Measurements from ENCODE around the gene TARS2.

Gene TARS2

DNA sequence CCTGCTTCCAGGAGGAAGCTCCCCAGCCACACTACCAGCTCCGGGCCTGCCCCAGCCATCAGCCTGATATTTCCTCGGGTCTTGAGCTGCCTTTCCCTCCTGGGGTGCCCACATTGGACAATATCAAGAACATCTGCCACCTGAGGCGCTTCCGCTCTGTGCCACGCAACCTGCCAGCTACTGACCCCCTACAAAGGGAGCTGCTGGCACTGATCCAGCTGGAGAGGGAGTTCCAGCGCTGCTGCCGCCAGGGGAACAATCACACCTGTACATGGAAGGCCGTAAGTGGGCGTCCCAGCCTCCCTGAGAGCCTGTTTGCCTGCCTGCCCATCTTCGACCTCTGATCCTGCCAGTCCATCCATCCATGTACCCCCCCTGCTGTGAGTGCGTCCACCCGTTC, 24.3 kb downstream of the TARS2 start:
- DNase-seq: no peak

DNA sequence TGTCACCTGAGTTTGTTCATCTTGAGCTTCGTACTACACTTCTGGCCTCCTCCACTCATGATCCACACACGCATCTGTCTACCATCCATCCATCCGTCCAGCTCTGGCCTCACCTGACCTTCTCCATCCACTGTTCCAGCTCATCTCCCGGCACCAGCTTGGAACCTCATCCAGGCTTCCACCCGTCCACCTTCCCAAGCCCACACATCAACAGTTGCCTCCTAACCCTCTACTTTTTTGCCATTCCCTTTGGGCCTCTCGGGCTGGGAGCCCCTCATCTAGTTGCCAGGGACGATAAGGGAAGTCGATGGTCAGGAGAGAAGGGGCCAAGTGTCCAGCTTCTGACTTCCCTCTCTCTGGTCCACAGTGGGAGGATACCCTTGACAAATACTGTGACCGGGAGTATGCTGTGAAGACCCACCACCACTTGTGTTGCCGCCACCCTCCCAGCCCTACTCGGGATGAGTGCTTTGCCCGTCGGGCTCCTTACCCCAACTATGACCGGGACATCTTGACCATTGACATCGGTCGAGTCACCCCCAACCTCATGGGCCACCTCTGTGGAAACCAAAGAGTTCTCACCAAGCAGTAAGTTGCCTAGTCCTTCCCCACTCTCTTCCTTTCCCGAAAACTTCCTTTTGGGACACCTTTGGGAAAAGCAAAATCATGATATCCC, 24.9 kb downstream of the TARS2 start:
- no peak for DNase-seq

DNA sequence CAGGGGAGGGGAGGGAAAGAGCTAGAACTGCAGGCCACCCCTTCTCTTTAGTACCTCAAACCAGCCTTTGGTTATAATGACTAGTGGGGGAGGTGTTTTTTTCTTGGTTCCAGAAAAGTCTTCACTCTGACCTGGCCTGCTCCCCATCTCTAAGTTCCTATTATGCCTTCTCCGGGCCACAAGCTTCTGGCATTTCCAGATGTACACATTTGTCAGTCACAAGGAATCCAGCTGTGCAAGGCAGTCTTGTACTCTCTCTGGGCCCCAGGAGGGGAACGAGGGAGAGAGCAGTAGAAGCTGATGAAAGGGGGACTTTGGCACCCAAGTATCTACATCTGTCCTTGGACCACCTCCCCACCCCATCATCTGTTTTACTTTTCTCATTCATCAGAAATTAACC, 25.6 kb downstream of the TARS2 start:
- DNase-seq: no peak

DNA sequence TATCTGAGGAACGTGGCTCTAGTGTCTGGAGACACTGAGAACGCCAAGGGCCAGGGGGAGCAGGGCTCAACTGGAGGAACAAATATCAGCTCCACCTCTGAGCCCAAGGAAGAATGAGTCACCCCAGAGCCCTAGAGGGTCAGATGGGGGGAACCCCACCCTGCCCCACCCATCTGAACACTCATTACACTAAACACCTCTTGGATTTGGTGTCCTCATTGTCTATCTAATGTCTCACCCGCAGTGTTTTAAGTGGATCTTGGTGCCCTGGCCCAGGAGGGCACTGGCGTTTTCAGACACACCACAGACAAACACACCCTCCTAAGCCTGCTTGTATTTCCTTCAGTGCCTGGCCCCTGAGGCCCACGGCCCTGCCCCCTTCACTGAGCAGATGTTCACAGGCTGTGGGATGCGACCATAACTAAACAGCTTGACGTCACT, 26.2 kb downstream of the TARS2 start:
- DNase-seq: peak; percentile 33

DNA sequence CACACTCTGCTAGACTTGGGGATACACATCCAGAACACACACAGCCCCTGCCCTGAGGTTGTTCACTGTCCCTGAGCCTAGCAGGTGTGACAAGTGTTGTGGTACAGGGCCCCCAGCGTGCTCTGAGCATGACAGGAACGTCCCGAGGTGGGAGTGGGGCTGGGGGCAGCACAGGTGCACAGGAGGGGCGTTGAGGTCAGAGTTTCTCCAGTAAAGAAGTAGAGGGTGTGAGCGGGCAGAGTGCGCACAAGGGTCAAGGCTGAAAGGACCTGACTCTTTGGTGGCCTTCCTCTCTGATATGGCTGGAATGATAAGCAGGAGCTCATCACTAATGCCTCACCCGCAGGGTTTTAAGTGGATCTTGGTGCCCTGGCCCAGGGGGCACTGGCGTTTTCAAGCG, 27.0 kb downstream of the TARS2 start:
- no peak for DNase-seq

DNA sequence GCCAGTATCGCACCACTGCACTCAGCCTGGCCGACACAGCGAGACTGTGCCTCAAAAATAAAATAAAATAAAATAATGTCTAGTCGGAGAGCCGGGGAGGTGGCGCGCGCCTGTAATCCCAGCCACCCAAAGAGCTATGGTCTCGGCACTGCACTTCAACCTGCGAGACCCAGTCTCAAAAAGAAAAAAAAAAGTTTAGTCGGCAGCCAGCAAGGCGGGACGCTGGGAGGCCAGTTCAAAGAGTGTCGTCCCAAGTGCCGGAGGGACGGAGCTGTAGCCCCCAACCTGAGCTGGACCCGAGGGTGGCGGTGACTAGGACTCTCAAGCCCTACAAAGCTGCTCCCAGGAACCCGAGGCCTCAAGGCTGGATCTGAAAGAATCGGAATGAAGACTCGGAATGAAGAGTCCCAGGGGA, 27.7 kb downstream of the TARS2 start:
- DNase-seq: no peak

DNA sequence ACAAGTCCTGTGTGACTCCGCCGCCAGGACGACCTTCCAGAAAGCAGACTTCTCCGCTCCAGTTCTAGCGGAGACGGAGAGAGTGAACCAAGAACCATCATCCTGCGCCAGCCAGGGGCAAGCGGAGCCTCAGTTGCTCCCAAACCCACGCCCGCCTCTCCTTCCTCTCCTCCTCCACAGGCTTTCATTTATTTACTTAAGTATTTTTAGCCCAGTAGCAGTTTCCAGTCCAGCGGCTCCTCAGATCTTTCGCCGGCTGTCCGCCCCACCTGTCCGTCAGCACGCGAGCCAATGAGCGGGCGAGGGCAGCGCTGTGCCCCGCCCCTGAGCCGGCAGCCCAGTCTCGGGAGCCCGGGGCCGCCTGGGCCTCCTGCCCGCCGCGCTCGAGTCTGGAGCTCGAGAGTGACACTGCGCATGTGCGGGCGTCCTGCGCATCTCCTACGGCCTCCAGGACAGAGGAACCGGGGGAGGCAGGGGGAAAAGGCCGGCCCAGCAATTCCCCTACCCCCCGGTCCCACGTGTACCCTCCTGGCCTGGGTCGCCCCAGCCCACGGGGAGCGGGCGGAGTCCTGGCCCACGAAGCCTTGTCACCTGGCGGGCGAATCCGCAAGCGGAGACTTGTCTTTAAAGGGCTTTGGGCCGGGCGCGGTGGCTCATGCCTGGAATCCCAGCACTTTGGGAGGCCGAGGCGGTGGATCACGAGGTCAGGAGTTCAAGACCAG, 28.3 kb downstream of the TARS2 start, which contains the start of gene FALEC:
TSS of gene FALEC (plus strand) at position 425 of the 722 bp plus-strand sequence.
- DNase-seq: peak; percentile 98

DNA sequence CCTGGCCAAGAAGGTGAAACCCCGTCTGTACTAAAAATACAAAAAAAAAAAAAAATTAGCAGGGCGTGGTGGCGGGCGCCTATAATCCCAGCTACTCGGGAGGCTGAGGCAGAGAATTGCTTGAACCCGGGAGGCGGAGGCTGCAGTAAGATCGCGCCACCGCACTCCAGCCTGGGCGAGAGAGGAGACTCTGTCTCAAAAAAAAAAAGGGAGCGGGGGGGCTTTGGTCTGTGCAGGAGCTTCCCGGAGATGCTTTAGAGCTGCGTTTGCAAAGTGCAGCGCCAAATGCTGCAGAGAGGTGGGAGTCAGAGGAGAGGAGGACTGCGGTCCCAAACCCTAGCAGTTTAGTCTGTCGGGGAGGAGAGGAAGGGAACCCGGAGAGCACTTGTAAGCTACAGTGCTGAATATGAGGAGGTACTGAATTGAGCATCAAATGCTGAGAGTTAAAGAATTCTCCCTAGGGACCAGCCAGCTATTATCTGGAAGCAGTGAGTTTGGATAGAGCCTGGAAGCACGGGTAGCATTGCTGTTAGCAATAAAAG, 28.9 kb downstream of the TARS2 start:
- DNase-seq: peak; percentile 31

DNA sequence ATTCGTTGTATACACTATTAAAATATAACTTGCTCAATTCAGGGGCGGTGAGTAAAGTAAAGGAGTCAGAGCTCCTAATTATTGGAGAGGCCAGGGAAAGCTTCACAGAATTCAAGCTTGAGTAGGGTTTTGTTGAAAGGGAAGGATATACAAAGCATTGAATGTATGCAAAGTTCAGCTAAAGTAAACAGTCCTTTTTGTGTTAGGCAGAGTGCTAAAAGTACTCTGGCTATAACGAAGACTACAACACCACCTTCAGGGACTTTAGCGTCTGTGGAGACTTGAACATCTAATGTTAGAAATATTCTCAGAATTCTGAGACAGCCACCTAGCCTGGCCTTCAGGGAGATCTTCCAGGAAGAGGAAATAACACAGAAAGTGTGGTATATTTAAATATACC, 29.4 kb downstream of the TARS2 start:
- DNase-seq: peak; percentile 24

DNA sequence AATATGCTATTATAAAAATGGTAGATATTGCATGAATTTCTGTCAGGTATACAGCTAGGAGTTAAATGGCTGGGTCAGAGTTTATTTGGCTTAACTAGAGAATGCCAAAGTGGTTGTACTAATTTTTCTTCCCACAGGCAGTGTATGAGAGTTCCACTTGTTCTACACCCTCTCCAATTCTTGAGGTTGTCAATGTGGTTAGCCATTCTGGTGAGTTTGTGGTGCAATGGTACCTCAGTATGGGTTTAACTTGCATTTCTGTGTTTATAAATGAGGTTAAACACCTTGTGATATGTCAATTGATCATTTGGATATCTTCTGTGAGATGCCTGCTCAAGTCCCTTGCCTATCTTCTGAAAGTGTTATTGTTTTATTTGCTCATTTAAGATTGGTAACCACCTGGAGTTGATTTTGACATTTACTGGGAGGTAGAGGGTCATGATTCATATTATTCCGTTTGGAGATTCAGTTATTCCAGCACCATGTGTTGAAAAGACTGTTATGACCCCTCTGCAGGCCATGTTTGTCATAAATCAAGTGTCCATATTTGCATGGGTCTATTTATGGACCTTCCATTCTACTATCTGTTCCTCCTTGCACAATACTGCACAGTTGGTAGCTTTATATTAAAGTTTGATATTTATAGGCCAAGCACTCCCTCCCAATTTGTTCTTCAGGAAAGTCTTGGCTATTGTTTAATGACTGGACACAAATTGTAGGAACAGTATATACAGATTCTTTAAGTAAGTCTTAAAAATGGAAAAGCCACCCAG, 34.2 kb downstream of the TARS2 start:
- DNase-seq: no peak

DNA sequence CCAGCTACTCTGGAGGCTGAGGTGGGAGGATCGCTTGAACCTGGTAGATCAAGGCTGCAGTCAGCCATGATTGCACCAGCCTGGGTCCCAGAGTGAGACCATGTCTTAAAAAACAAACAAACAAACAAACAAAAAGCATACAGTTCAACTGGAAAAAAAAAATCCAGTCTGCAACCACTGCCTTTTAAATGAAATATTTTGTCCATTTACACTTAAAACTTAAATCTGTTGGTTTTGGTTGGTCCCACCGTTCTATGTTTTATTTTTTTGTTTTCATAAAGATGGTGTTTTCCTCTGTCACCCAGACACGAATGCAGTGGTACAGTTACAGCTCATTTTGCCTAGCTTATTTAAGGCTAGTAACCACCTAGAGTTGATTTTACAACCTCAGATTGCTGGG, 38.1 kb downstream of the TARS2 start:
- DNase-seq: no peak

DNA sequence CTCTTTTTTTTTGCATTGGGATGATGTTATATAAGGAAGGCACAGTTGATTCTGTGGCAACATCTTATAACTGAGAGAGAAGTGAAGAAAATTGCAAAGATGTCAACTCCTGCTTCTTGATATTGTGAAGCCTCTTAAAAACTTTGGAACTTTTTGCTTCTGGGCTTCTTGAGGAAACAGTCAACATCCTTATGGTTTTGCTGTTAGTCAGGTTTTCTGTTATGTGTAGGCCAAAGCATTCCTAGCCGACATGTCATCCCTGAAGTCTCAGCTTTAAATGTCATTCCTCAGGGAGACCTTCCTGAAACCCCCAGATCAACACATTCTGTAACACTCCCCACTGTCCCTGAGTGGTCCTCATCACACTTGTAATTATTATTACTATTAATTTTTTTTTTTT, 41.0 kb downstream of the TARS2 start:
- DNase-seq: no peak

DNA sequence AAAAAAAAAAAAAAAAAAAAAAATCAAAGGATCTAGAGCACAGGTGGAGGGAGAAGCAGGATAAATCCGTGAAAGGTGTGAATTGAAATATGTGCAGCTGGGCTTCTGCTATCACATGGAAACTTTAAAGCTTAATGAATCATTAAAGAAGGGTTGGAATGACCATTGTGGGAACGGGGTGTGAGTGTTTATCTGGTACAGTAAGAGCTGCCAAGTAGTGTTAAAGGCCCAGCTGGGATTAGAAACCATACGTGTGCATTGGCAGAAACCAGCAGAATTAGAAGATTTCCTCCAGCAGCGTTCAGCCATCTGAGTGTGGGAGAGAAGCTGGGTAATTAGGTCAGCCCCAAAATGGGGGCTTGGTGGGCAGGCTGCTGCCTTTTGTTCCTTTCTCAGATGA, 41.8 kb downstream of the TARS2 start:
- DNase-seq: no peak

DNA sequence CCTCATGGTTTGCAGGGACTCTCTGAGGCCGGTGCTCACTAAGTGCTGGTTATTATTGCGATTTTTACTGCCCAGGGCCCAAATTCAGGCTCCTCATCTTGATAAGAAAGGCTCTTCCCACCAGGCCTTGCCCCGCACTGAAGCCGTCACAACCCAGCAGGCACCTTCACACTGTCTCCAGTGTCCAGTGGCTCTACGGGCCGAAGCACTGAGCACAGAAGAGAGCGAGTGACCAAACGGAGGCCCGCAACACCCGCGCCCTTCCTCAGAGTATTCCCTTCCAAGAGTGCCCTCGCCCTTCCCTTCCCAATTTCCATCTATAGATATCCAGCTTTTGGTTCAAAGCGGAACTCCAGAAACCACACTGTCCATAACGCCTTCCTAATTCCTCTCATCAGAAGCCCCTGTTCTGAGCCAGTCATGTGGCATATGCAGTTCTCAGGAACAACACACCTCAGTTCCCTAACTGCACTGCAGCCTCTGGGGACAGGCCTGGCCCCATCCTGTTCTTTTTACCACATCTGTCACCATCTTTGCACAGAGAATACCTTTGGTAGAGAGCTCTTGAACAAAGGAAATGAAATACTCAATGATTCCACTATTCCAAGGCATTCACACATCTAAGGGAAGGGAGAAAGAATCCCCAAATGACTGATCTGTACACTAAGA, 43.4 kb downstream of the TARS2 start:
- DNase-seq: no peak

DNA sequence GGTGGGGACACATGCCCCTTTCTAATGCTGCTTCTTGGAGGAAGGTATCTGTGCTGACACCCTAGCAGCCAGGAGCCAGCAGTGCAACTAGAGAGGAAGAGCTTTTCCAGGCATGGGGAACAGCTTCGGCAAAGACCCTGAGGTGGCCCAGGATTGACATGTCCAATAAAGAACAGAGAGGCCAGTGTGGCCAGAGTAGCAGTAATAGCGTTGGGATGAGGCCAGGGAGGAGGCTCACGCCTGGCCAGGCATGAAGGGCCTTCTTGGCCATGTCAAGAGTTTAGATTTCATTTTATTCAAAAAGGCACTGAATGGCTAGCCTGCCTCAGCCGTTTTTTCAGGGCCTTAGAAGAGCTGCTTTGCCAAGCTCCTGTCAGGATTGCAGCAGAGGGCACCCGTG, 45.6 kb downstream of the TARS2 start:
- no peak for DNase-seq

DNA sequence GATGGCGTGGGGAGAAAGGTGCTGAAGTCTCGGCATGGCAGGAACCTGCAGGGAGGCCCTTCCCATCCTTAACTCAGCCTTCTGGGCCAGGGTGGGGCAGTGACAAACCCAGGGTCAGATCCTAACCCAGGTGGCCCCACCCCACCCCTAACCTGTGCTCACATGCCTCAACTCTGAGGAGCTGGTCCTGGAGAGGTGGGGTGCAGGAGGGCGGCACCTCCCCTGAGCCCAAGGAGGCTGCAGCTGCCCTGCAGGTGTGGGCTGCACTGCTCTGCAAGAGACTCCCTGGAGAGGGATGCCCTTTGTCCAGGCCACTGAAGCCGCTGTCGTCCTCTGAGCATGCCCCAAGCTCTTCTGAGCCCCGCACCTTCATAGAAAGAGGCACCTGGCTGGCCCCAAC, 46.8 kb downstream of the TARS2 start:
- DNase-seq: no peak

DNA sequence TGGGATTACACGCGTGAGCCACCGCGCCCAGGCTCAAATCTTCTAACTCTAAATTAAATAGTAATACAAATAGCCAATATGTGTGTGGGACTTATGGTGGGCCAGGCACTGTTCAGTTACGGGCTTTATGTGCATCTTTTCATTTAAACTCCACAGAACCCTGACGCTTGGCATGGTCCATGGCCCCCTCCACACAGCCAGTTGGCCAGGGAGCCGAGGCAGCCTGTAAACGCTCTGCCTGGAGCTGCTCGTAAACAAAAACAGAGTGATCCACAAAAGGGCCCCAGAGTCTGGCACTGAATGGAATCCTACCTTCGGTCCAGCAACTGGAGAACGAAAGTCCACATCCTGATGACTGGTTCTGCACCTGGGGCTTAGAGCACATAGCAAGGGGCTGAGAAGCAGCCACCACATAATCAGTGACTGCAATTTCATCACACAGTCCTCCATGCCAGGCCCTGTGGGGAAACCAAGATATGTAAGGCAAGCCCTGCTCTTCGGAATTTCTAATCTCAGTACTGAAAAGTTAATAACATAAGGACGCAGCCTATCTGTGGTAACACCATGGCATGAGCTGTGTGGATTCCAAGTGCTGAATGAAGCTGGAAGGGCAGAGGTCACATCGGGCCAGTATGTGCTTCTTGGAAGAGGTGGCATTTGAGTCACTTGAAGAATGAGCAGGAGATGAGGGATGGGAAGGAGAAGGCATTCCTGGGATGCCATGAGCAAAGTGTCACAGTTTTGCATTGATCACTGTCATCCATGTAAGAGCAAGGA, 48.5 kb downstream of the TARS2 start:
- DNase-seq: no peak

DNA sequence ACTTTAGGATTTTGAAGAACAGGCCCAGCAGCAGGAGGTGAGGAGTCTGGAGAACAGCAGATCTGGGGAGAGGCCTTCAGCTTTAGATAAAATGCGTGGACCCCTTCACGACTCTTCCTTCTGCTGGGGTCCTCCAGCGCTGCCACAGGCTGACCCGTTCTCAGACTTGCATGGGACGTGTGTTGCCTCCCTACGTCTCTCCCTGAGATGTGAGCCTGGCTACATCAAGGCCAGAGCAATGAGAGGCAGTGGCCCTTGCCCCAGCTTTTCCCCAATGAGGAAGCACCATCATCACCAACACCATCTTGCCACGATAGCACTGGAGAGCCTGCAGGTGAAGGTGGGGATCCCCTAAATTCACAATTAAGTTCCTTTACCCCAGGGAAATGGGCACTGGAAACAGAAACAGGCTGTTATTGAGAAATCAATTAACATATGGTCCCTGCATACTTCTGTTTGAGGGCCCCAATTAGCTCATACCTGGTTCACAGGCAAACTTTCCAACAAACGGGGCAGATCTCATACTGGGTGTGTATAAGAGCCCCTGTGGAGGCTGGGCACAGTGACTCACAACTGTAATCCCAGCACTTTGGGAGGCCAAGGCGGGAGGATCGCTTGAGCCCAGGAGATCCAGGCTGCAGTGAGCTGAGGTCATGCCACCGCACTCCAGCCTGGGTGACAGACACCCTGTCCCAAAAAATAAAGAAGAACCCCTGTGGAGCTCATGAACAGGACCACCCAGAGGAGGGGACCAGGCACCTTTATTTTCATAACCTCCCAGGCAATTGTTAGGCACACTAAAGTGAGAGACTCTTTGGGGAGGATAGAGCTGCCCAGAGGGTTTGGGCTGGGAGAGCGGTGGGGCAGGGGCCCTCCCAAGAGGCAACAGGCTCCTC, 49.9 kb downstream of the TARS2 start:
- DNase-seq: no peak

DNA sequence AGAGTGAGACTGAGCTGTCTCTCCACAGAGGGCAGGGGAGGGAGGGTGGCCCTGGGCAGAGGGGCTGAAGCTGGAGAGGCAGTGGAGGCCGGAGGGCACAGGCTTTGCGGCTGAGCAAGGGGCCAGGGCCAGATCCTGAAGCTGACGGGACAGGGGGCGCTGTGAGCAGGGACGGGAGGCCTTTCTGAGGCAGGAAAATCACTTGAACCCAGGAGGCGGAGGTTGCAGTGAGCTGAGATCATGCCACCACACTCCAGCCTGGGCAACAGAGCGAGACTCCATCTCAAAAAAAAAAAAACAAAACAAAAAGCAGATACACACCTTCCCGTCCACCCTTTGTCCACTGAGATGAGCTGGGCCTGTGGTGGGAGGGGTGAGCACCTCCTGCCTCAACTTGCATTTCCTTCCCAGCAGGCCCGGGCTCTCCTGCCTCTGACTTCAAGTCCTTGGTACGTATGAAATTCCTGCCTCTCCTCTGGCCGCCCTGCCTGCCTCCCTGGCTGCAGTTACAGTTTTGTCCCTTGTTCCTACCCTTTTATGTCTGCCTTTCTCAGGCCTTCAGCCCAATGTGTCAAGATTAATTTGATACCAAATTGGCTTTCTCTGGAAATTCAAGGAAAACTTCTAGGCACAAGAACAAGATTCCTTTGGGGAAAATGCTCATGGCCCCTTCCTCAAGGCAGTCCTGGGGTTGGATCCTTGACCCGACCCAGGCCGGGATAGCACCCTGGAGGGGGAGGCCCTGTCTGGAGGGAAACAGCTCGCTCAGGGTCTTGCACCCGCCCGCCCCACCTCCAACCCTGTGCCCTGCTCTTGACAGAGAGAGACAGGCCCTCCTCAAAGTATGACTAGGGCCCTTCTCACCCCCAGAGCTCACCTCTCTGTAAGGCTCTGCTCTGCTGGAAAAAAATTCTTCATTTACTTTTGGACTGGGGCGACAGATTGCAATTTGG, 50.8 kb downstream of the TARS2 start:
- no peak for DNase-seq
